HG03520 (cell line): ENCODE data around the gene FOXRED1.
"Not testable (repeated sequence)": the region's sequence is repeated elsewhere in the genome, so short reads cannot be mapped to it uniquely, and the experiment has no call there.

Source experiments
- ATAC-seq: cut with Tn5 transposase; IDR thresholded peaks from one replicate; pipeline ENCODE4 v1.9.1; 2021; ENCODE audit warnings: mild to moderate bottlenecking, moderate library complexity; ENCODE audit not compliant: unreplicated experiment

Gene FOXRED1

DNA sequence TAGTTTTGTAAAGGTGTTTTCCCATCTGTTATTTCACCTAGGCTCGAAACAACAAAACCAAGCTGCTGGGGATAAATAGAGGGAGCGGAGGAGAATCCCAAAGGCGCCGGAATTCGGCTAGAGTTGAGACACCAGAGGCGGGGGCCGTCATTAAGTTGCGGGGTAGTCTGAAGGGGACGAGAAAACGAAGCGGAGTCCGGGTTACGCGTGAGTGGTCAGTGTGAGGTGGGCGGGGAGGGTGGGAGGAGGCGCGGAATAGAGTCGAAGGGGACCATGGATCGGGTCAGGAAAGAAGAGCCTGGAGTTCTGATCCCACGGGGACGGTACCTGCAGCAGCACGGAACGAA is 620 bp upstream of the FOXRED1 start:
- no peak for ATAC-seq

DNA sequence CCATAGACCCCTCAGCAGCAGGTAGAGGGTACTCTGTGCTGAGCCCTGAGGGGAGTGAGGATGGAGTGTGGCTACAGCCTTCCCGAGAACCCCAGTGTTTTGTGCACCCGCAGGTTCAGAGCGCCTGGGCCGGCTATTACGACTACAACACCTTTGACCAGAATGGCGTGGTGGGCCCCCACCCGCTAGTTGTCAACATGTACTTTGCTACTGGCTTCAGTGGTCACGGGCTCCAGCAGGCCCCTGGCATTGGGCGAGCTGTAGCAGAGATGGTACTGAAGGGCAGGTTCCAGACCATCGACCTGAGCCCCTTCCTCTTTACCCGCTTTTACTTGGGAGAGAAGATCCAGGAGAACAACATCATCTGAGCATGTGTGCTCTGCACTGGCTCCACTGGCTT is 8.4 kb downstream of the FOXRED1 start:
- ATAC-seq, result no peak

DNA sequence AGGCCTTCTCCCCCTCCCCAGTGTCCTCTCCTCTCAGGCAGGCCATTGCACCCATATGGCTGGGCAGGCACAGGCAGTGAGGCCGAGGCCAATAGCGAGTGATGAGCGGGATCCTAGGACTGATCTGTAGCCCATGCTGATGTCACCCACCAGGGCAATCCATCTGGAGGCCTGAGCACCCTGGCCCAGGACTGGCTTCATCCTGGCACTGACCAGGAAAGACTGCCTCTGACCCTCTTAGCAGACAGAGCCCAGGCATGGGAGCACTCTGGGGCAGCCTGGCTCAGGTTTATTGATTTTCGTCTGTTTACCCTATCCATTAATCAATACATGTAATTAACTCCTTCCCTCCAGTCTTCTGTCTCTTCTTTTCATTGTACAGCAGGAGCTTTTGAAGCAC is 8.8 kb downstream of the FOXRED1 start:
- ATAC-seq, result no peak

DNA sequence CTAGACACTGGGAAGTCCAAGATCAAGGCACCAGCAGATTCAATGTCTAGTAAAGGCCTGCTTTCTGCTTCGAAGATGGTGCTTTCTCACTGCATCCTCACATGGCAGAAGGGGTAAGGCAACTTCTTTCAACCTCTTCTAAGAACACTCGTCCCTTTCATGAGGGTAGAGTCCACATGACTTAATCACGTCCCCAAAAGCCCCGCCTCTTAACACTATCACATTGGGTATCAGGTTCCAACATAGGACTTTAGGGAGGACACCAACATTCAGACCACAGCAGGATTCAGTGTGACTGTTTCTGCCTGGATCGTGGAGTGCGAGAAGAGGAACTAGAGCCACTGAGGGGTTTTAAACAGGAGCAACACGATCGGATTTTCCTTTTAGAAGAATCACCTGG is 10.2 kb downstream of the FOXRED1 start:
- ATAC-seq, result no peak

DNA sequence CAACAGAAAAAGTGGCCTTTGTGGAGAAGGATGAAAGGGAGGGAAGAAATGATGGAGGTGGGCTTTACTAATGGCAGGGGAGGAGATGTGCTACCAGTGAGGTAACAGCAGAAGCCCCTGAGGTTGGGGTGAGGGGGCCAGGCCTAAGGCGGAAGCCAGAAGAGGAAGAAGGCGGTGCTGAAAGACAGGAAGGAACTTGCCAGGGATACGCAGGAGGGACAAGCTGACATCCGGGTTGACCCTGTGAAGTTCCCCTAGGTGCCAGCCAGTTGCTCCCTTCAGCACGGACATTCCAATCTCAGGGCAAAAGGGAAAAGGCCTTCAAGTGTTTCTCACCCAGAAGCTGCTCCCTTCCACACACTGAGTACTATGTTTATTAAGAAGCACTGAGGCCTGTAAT is 11.6 kb downstream of the FOXRED1 start:
- ATAC-seq, result no peak

DNA sequence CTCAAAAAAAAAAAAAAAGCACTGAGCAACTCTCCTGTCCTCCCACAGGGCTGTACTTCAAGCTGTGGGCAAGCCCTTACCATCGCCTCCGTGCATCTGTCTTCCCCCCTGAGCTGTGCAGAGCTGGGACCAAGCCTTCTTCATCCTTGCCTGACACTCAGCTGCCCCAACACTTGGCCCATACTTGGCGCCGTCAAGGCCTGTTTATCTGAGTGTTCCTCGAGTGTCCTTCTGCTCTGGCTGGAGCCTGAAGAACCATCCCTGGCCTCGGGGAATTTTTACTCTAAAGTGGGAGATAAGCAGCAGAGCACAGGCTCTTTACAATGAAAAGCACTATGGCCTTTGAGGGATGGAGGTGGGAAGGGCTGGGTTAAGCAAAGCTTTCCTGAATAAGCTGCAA is 12.3 kb downstream of the FOXRED1 start:
- no peak for ATAC-seq

DNA sequence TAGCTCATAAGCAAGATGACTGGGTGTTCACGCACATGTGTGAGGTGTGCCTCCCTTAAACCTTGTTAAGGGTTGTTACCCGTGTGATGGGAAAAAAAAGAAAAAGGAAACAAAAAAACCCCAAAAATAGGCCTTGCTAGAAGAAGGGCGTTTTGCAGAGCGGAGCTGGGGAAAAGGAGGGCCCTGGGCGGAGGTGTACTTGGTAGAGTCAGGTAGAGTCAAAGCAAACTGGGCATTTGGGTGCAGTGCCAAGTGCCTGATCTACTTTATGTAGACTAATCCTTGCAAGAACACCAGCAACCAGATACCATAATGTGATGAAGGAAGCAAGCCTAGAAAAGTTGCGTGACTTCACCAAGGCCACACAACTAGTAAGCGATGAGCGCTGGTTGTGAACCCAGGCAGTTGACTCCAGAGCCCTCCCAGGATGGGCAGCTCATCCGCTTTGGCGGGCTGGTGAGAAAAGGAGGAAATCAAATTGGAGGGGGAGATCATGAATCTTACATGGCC is 12.8 kb downstream of the FOXRED1 start:
- ATAC-seq, result no peak

DNA sequence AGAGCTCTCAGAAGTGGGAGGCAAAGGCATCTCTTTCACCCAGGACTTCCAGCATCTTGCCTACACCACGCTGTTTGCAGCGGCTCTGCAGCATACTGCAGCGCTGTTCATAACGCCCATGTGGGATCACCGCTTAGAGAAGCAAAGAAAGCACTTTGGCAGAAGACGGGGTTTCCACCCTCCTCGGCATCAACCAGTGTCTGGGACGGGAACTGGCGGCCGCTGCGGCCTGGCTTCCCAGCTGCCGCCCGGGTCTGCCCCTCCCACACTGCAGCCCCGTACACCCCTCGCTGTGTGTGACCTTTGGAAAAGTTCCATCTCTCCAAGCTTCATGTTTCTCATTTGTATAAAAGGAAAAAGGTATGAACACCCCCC is 13.4 kb downstream of the FOXRED1 start:
- ATAC-seq, result no peak

DNA sequence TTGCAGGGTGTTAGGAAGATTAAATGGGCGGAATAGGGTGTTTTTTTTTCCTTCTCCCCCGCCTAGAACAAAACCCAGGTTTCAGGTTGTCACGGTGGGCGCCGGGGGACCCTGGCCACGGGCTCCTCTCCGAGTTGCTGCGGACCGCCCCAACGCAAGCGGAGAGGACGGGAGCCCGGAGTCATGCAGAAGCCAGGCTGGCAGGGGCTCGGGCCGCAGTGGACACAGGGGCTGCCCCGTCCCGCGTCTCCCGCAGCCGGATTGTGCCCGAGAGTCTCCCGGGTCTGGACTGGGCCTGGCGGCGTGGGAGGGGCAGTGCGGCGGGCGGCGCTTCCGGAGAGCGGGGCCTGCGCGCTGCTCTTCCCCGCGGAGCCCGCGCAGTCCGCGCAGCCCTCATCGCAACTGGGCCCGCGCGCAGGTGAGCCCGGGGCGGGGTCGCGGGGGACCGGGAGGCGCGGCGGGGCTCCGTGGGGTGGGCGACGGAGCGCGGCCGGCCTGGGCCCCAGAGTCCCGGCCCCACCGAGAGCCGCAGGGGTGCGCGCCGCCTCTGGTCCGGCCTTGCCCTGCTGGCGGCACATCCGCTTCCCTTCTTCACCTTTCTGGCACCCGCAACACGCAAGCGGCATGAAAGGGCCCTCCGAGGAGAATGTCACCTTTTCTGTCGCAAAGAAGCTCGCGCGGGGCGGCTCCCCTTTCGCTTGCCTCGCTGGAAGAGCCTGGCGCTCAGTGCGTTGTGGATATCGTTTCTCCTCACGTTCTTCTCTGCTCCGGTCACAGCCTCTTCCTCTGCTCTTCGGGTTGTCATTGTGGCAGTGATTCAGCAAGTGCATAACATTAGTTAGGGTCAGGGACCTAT is 14.0 kb downstream of the FOXRED1 start, which contains the start of gene TIRAP:
Gene TIRAP, plus strand, starts transcription at position 358 of the 856 bp plus-strand sequence. CDS start 7,802 bp downstream, outside the sequence.
- ATAC-seq, result peak; percentile 45

DNA sequence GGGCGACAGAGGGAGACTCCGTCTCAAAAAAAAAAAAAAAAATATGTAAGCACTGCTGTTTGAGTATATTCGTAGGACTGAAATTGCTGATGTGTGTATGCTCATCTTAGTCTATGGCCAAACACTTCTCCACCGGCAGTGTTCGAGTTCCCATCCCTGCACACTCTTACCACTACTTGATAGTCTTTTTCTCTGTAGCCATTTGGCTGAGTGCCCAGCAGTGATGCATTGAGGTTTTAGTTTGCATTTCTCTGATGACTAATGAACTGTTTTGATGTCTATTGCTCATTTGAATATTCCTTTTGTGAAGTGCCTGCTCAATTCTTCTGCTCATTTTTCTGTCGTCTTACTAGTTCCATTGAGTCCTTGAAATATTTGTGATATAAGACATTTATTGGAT is 15.9 kb downstream of the FOXRED1 start:
- ATAC-seq, result peak; percentile 50

DNA sequence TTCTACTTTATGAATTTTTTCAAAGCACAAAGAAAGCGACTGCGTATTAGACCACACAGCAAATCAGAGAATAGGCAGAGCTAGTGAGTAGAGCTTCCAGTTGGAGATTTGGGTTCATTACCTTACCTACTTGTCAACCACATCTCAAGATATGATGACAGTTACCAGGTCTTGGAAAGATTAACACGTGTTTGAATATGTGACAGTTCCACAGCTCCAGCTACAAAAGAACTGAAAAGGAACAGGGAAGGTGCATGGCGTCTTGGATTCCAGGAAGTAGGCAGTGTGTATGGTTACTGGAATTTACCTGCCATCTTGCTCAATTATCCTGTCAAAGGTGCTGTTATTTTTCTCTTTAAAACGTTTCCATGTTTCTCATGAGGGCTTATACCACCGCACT is 19.3 kb downstream of the FOXRED1 start:
- ATAC-seq, result no peak

DNA sequence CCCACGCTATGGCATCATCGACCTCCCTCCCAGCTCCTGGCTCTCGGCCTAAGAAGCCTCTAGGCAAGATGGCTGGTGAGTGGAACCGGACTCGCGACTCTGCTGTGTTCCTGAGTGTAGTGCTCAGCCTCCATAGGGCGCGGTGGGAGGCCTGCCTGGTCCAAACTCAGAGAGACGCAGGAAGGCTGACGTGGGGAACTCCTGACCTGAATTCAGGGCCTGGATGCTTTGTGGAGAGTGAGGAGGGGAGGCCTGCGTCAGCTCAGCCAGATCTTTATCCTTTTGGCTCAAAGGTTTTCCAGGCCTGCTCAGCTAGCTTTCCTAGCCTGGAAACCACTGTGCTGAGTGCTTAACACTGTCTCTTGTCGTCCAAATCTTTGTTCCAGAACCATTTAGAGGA is 21.9 kb downstream of the FOXRED1 start:
- no peak for ATAC-seq

DNA sequence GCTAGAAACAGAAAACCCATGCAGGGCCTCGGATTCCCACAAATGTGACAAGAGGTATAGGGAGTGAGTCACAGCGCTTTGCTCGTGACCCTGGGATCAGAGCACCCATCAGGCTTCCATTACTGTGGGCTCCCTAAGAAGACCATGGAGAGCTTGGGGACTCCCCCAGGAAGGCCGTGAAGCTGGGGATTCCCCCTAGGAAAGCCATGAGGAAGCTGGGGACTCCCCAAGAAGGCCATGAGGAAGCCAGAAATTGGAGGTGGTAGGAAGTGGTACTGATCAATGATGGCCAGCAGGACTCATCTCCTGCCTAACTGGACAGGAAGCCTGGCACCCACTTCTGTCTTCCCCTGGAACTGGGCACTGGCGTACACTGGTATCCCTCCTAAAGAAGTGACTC is 24.8 kb downstream of the FOXRED1 start:
- ATAC-seq, result no peak

DNA sequence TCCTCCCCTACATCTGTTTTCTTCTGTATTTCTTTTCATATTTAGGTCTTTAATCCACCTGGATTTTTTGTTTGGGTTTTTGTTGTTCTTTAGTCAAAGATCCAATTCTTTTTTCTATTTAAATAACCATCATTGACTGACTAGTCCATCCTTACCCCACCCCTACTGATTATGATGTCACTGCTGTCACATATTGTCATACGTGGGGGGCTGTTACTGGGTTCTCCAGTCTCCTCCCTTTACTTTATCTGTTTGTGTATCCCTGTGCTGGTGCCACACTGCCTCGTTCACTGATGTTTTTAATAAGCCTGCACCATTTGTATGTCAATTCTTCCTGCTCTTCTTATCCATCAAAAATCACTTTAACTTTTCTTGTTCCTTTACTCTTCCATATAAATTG is 28.1 kb downstream of the FOXRED1 start:
- no peak for ATAC-seq

DNA sequence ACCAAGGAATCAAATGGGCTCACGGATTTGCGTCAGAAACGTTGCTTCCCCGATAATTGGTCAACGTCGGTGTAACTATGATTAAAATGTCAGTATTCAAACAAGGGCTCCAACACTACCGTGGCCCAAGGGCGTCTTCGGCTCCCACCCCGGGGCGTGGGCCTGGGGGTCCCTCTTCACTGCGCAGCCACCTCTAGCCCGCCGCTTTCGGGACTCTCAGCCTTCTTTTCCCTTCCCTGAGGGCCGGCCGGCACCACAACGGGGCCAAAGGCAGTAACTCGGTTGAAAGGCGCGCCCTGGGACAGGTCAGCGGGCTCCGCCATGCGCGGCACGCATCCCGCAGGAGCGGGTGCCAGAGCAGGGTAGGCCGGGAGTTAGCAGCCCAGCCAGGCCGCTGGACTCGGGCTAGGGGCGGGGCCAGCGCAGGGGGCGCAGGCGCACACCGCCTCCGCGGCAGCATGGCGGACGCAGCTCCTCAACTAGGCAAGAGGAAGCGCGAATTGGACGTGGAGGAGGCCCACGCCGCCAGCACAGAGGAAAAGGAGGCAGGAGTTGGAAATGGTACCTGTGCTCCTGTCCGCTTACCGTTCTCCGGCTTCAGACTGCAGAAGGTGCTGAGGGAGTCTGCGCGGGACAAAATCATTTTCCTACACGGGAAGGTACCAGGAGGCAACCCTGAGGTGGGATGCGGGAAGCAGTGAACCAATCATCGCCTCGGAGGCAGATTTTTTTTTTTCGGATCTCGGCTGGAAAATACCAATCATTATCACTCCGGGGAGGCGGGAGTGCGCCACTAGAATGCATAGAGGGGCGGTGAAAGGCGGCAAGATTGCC is 34.9 kb downstream of the FOXRED1 start, which contains the start of gene DCPS:
Gene DCPS, plus strand, starts transcription at position 438 of the 834 bp plus-strand sequence. Its CDS starts 21 bp downstream, at position 459.
- peak; percentile 72 for ATAC-seq

DNA sequence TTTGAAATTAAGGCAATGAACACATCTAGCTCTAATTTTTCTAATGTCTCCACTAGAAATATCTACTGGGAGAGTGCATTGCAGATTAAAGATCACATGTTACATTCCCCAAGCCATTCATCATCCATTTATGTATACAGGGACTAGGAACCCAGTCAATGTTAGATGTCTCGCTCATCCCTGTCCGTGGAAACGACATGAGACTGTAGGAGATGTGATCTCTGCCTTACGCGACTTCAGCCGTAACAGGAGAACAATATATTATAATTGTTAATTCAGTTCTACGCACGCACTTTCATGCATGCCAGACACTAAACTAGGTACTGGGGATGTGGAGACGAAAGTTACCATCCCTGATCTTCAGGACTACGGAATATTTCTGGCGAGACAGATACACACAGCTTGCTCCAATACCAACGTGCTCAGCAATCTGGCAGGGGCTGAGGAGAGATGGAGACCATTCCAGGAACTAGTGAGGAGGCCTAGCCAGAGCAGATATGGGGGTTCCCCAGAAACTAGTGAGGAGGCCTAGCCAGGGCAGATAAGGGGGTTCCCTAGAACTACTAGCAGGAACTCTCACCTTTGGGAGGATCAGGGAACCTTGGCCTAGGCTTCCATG is 35.6 kb downstream of the FOXRED1 start:
- peak; percentile 36 for ATAC-seq

DNA sequence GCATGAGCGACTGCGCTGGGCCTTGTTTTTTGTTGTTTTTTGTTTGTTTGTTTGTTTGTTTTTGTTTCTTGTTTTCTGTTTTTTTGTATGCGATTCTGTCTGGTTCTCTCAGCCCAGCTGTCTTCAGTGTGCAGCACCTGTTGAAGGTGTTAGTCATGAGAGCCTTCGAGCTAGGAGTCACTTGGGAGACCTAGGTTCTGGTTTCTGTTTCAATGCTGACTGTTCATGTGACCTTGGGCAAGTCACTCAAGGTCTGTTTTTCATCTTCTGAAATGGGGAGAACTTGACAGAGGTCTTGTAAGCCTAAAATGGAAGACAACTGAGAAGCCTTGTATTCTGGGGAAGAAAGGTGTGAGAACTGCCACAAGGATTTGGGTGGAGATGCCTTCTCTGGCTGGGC is 36.7 kb downstream of the FOXRED1 start:
- ATAC-seq, result peak; percentile 49

DNA sequence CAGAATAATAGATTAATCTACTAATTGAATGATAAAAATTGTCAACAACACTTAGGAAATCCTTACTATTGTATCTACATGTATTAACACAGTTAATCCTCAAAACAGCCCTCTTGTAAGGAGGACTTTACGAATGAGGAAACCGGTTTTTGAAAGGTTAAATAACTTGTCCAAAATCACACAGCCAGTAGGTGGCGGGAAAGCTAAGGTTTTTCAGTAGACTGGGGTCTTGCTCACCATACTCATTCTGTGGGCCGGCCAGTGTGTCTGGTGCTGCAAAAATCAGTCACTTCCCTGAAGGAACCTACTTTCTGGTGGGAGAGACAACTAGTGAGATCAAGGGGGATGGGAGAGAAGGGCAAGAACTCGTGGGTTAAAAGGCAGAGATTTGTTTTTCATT is 38.8 kb downstream of the FOXRED1 start:
- ATAC-seq, result no peak

DNA sequence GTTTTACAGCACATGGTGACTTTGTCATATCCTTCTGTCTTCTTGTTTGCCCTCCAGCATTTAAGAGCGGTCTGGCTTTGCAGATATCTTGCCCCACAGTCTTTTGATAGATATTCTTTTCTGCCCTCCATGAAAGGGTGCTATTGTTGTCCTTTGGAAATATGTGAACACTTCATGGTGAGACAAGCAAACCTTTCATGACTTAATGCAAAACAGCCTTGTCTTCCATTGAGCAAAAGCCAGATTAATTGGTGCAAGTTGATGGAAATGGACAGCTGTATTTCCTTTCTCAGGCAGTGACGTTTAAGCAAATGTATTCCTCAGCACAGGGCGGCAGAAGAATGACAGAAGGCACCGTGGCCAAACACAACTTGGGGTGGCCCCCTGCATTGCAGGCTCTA is 39.3 kb downstream of the FOXRED1 start:
- ATAC-seq, result no peak

DNA sequence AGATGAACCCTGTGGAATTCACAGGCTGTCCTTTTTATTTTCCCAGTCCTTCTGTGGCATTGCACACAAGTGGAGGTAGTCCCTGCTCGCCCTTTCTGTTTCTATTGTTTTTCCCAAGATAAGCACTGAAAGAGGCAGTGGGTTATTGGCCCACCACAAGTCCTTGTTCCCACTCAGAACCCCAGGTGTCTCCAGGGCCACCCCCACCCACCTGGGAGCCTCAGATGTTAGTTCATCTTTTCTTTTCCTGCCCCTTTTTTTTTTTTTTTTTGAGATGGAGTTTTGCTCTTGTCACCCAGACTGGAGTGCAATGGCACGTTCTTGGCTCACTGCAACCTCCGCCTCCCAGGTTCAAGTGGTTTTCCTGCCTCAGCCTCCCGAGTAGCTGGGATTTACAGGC is 39.8 kb downstream of the FOXRED1 start:
- not testable (repeated sequence) for ATAC-seq
